Activated T-cell treated with anti-CD3 and anti-CD28 coated beads, Interleukin-2, amount 50 U/mL, for 4 hours (primary cell): ENCODE results near the gene RAET1L. TPM values are rescaled to one million over a fixed set of nuclear protein-coding genes. Genes with fewer than 3 reads are reported as not detected.
"Not testable (repeated sequence)": the region's sequence is repeated elsewhere in the genome, so short reads cannot be mapped to it uniquely, and the experiment has no call there.

ENCODE experiments used
- ATAC-seq, 2 donors: fragments of 200-7000 bp; cut with Tn5 transposase; one replicate each; pipeline ENCODE4 v1.10.0; 2021
- DNase-seq: peaks from one replicate; pipeline ENCODE4 v3.0.0-alpha.2; 2020
- H3K27me3 Mint-ChIP-seq: one replicate; pipeline ENCODE4 v1.8.0; 2021; ENCODE audit warnings: low read depth, mixed read lengths
- H3K36me3 Mint-ChIP-seq: one replicate; pipeline ENCODE4 v1.8.0; 2022; ENCODE audit warnings: mixed read lengths; ENCODE audit not compliant: insufficient read depth
- H3K4me1 Mint-ChIP-seq: one replicate; pipeline ENCODE4 v1.8.0; 2021; ENCODE audit warnings: low read depth, mixed read lengths
- H3K4me3 Mint-ChIP-seq: one replicate; pipeline ENCODE4 v1.8.0; 2021; ENCODE audit warnings: mild to moderate bottlenecking, moderate library complexity, mixed read lengths
- H3K9me3 Mint-ChIP-seq: one replicate; pipeline ENCODE4 v1.8.0; 2021; ENCODE audit warnings: mixed read lengths
- total RNA-seq, 3 donors: library from RNA; stranded (reverse); gene quantifications; one replicate each; pipeline ENCODE4 v1.2.1, GENCODE V29; 2021

Gene RAET1L
- total RNA-seq, 3 donors from 2014 or later: not detected

DNA sequence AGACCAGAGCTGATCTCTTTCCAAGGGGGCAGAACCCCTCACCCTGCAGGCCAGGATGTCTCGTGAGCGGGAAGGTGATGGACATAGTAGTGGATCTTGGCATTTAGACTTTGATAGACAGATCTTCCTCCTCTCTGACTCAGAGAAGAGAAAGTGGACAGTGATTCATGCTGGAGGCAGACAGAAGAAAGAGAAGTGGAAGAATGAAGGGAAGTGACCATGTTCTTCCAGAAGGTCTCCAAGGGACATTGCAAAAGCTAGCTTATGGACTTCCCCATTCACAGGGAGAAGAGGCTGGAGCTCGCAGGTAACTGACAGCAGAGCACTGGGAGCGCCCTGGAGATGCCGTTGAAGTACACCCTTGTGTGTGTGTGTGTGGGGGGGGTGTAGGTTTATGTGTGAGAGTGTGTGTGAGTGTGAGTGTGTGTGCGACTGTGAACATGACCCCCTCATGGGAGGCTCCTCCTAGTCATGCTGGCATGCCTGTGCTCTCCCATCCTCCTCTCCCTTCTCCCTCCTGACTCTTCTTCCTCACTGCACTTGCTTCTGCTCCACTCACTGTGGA lies 8.0 kb upstream of the RAET1L start:
- Mint-ChIP-seq H3K4me3 (no peak overlapping the region), H3K4me1 (peaks cover 9% of the 10 kb centered on the region), H3K27me3 (peaks cover 54% of the 10 kb centered on the region), H3K36me3 (no peaks in the 10 kb centered on the region), H3K9me3 (no peaks in the 10 kb centered on the region)
- DNase-seq (no peak), ATAC-seq (no peak)

DNA sequence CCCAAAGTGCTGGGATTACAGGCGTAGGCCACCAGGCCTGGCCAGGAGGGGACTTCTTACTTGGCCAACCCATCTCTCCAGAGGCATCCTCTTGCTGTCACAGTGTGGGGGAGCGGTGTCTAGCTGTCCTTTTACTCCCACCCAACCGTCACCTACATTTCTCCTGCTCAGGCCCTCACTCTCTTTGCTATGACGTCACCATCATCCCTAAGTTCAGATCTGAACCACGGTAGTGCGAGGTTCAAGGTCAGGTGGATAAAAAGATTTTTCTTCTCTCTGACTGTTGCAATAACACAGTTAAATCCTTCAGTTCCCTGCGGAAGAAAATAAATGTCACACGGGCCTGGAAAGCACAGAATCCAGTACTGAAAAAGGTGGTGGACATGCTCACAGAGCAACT lies 7.3 kb upstream of the RAET1L start:
- no peaks in the 10 kb centered on the region for H3K36me3 Mint-ChIP-seq
- peaks cover 8% of the 10 kb centered on the region for H3K4me1 Mint-ChIP-seq
- H3K9me3 Mint-ChIP-seq: no peaks in the 10 kb centered on the region
- no peak for DNase-seq
- ATAC-seq: no peak
- peaks cover 54% of the 10 kb centered on the region for H3K27me3 Mint-ChIP-seq
- no peak overlapping the region for H3K4me3 Mint-ChIP-seq

DNA sequence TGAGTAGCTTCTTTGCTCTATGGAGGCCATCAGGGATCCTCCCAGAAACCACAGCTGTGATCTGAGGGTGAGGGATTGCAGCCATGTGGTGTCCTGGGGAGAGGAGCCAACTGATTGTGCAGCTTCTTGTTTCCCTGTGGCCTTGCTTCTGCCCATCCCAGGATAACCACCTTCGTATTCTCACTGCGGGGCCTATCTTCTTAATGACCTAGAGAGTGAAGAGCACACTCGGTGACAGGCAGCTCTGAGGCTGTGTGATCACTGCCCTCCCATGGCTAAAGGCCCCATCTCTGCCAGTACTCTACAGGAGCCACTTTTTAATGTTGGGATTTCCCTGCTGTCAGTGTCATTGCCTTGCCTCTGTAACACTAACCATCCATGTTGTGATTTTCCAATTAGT lies 5.3 kb upstream of the RAET1L start:
- Mint-ChIP-seq H3K4me1 (peaks cover under 1% of the 10 kb centered on the region), H3K36me3 (no peaks in the 10 kb centered on the region), H3K9me3 (no peaks in the 10 kb centered on the region), H3K27me3 (peaks cover 53% of the 10 kb centered on the region), H3K4me3 (no peak overlapping the region)
- ATAC-seq (no peak), DNase-seq (no peak)

DNA sequence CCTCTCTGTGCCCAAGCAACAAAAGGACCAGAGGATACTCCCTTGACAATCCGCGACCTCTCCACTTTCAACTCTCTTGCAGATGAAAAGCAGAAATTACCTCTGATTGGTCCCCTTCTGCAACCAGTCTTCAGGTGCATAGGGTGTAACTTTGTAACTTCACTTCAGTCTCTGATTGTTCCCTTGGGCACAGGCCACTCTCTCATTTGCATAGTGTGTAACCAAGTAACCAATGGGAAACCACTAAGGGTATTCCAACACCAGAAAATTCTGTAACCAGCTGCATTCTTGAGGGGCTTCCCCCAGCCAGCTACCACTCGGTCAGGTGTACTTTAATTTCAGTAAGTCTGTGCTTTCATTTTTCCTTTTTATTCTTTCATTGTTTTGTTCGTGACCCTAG lies 4.4 kb upstream of the RAET1L start:
- peaks cover 6% of the 10 kb centered on the region for H3K4me1 Mint-ChIP-seq
- no peaks in the 10 kb centered on the region for H3K36me3 Mint-ChIP-seq
- H3K4me3 Mint-ChIP-seq: no peak overlapping the region
- ATAC-seq (no peak), DNase-seq (no peak)
- no peaks in the 10 kb centered on the region for H3K9me3 Mint-ChIP-seq
- H3K27me3 Mint-ChIP-seq: peaks cover 52% of the 10 kb centered on the region

DNA sequence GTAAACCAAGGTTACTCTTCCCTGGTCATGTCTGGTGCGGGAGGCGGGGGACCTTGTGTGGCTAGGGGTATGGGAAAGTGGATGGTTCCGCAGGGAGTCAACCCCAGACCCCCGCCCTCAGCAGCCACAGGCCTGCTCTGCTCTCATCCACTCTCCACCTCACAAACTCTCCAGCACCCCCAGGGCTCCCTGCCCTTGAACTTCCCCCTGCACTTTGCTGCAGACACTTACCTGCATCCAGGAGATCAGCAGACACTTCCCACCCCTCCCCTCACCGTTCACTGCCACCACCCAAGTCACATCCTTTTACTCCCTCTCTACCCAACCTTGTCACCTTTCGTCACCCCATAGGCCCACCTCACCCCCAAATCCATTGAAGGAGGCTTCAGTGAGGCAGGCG lies 3.9 kb upstream of the RAET1L start:
- Mint-ChIP-seq H3K4me1 (peaks cover 6% of the 10 kb centered on the region), H3K4me3 (no peak overlapping the region), H3K27me3 (peaks cover 53% of the 10 kb centered on the region), H3K9me3 (no peaks in the 10 kb centered on the region), H3K36me3 (no peaks in the 10 kb centered on the region)
- ATAC-seq: no peak
- no peak for DNase-seq

DNA sequence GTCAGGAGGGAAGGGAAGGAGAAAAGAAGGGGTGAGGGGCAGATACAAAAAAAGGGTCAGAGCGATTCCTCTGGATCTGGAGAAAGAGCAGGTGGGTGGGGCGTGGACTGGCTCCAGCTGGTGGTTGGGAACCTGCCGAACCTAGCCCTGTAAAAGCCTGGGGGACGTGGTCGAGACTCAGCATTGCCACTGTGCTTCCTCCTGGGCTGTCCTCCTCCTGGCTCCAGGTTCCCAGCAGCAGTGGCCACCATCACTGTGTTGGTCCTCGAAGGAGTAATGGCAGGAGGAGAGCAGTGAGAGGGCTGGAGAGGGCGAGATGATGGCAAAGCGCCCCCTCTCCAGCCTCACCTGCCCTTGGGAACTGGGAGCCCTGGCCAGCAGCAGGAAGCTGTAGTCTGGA lies 3.5 kb upstream of the RAET1L start:
- Mint-ChIP-seq H3K4me1 (peaks cover 6% of the 10 kb centered on the region), H3K36me3 (no peaks in the 10 kb centered on the region), H3K27me3 (peaks cover 54% of the 10 kb centered on the region), H3K9me3 (no peaks in the 10 kb centered on the region), H3K4me3 (no peak overlapping the region)
- ATAC-seq (no peak), DNase-seq (no peak)

DNA sequence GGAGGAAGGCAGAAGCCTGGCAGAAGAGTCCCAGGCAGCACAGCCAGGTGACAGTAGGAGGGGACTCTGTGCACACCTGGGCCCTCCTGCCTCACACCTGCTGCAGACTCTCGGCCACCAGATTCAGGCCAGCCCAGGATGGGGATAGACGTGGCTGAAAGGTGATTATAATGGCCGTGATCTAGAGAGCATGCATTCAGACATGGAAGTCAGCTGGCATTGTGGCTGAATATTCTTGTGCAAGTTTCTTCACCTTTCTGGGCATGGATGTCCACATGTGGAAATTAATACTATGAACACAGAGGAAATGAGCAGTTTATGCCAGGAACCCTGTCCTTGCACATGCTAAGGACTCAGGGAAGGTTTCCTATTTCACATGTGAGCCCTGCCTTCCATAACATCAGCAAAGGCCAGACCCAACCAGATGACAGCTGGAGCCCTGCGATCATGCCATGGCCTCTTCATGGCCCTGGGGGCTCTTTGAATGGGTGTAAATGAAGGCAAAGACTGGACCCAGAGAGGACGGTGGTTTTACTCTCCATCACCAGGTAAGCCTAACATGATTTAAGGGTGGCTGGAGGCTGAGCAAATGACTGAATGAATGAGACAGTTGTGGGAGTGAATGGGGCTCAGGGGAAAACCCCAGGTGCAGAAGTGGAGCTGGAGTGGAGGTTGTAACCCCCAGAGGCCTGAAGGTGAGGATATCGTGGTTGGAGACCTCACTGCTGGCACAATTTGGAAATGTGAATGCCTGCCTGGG lies 2.7 kb upstream of the RAET1L start:
- peaks cover 48% of the 10 kb centered on the region for H3K27me3 Mint-ChIP-seq
- no peak overlapping the region for H3K4me3 Mint-ChIP-seq
- H3K4me1 Mint-ChIP-seq: peaks cover 6% of the 10 kb centered on the region
- DNase-seq (no peak), ATAC-seq (no peak)
- no peaks in the 10 kb centered on the region for H3K36me3 Mint-ChIP-seq
- no peaks in the 10 kb centered on the region for H3K9me3 Mint-ChIP-seq

DNA sequence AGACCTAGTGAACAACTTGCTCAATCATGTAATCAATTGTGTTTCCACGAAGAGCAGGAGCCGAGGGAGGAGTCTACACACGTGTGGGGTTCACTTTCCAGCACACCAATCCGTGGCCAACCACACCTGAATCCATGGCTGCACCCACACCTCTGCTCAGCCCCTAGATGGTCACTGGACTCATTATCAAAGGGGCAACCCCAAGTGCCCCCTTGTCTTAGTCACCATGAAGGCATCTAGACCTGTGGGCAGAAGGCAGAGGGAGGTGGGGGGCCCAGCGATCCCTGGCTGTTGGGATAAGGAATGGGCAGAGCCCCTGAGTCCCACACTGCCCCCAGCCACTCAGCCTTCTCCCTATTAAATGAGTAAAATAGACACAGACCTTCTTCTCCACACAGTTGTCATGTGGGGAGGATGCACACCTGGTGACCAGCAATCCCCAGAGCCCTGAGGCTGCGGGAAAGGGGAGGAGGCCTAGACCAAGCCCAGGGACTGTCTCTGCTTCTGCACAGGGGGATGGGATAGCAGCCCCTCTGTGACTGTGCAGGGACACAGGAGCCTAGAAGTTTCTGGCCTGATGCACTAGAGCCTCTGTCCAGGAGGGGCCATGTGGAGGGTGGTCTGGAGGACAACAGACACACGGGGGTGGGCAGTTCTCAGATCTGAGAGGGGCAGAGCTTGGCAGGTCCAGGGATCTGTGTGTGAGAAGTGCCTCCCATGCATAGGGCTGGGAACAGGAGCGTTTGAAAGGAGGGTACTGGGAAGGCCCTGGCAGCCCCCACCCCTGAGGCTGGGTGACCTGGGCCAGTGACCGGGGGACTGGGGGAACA lies 1.9 kb upstream of the RAET1L start:
- Mint-ChIP-seq H3K27me3 (peaks cover 46% of the 10 kb centered on the region), H3K9me3 (no peaks in the 10 kb centered on the region)
- no peak for ATAC-seq

DNA sequence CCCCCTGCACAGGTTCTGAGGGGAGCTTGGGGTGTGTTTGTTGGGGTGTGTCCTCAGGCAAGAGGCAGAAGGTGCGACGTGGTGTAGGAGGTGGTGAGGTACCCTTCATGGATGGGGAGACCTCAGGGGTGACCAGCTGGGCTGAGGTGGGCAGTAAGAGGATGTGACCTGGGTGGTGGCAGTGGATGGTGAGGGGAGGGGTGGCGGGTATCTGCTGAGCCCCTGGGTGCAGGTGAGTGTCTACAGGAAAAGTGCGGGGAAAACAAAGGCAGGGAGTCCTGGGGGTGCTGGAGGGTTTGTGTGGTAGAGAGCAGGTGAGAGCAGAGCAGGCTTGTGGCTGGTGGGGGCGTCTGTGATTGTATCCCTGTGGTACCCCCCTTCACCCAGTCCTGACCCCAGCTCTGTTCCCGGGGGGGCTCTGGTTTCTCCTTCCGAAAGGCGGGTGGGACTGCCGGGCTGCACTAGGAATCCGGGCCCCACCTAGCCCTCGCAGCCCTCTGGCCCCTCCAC lies 631 bp downstream of the RAET1L start:
- no peaks in the 10 kb centered on the region for H3K36me3 Mint-ChIP-seq
- peaks cover 6% of the 10 kb centered on the region for H3K4me1 Mint-ChIP-seq
- H3K4me3 Mint-ChIP-seq: no peak overlapping the region
- H3K27me3 Mint-ChIP-seq: peaks cover 54% of the 10 kb centered on the region
- DNase-seq: no peak
- no peaks in the 10 kb centered on the region for H3K9me3 Mint-ChIP-seq
- ATAC-seq: no peak

More for the DNA sequence above, 1.9 kb upstream of the RAET1L start:
- H3K4me3 Mint-ChIP-seq: no peak overlapping the region
- no peaks in the 10 kb centered on the region for H3K36me3 Mint-ChIP-seq
- DNase-seq: no peak
- H3K4me1 Mint-ChIP-seq: peaks cover 6% of the 10 kb centered on the region

DNA sequence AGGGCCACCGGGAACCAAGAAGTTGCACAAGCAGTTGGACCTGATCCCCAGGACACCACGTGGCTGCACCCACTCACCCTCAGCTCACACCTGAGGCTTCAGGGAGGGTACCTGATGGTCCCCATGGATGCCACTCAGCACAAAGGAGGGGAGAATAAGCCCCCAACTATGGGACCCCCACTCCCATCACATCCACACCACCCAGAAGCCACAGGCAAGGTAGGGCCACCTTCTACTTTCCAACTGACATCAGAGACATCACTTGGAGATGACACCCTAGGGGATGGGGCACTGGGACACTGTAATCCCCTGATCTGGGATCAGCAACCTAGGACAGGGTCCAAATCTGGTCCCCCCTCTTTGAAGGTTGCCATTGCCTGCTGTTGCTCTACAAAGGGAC lies 1.3 kb downstream of the RAET1L start:
- H3K36me3 Mint-ChIP-seq, ATAC-seq, DNase-seq, H3K9me3 Mint-ChIP-seq, H3K4me3 Mint-ChIP-seq, H3K4me1 Mint-ChIP-seq: not testable (repeated sequence)
- peaks cover 58% of the 10 kb centered on the region for H3K27me3 Mint-ChIP-seq

DNA sequence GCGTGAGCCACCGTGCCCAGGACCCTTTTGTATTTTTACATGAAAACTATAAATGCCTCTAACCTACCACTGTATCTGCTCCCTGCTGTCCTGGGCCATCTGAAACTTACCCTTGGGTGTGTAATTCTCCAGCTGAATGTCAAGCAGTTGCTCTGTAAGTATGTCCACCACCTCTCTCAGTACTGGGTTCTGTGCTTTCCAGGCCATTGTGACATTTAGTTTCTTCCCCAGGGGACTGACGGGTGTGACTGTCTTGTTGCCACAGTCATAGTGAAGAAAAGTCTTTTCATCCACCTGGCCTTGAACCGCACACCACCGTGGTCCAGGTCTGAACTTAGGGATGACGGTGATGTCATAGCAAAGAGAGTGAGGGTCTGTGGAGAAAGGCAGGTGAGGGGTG lies 3.5 kb downstream of the RAET1L start:
- H3K36me3 Mint-ChIP-seq, DNase-seq, H3K9me3 Mint-ChIP-seq, H3K4me3 Mint-ChIP-seq, H3K4me1 Mint-ChIP-seq, ATAC-seq: not testable (repeated sequence)
- H3K27me3 Mint-ChIP-seq: peaks cover 59% of the 10 kb centered on the region

DNA sequence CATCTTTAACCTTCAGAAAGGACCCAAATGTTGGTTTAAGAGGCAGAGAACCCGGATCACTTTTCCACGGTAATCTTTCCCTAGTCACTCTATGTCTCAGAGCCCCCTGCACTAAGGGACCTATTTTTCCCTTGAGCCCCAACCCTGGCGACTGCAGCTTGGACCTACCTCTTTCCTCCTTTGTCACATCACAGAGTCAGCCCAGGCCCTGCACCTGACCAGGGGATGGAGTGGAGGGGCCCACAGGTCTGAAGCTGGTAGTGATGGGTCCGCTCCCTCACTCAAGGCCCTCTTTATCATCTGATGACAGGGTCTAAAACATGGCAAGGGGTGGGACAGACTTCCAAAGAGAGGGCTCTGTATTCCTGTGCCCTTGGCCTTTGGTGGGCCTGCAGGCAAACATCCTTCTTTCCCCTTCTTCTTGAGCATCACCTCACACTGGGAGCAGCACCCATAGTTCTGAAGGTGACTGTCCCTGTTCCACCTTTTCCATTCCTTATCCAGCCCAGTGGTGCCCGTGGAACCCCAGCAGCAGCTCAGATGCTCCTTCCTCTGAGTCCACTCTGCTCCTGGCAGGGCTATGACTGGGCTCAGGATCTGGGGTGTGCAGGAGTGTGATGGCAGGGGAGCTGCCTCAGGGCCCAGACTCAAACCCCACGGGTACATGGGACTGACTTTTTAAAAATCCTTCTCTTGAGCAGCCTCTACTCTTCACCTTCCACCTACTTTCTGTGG lies 6.3 kb downstream of the RAET1L start:
- no peaks in the 10 kb centered on the region for H3K36me3 Mint-ChIP-seq
- DNase-seq (no peak), ATAC-seq (no peak)
- H3K9me3 Mint-ChIP-seq: no peaks in the 10 kb centered on the region
- H3K27me3 Mint-ChIP-seq: peaks cover 58% of the 10 kb centered on the region
- H3K4me1 Mint-ChIP-seq: peaks cover 18% of the 10 kb centered on the region
- H3K4me3 Mint-ChIP-seq: no peak overlapping the region

DNA sequence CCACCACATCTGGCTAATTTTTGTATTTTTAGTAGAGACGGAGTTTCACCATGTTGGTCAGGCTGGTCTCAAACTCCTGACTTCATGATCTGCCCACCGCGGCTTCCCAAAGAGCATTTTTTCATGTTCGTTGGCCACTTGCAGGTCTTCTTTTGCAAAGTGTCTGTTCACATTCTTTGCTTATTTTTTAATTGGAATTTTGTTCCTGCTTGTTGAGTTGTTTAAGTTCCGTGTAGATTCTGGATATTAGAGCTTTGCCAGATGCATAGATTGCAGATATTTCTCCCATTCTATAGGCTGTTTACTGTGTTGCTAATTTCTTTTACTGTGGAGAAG lies 8.2 kb downstream of the RAET1L start:
- peaks cover 70% of the 10 kb centered on the region for H3K27me3 Mint-ChIP-seq
- H3K4me3 Mint-ChIP-seq, H3K9me3 Mint-ChIP-seq, DNase-seq, ATAC-seq, H3K36me3 Mint-ChIP-seq: not testable (repeated sequence)
- H3K4me1 Mint-ChIP-seq: peaks cover 21% of the 10 kb centered on the region
